MCF 10A (cell line): ENCODE results near the gene CDKN1C. TPM values are rescaled to one million over a fixed set of nuclear protein-coding genes. Genes with fewer than 3 reads are reported as not detected.

ENCODE experiments used
- BruUV-seq: library from RNA; stranded (reverse); fragments of 400-500 nt; replicated peaks from 2 replicates; lab custom pipeline; 2021; lab: Mats Ljungman, UMichigan
- CTCF ChIA-PET: fragments of 300-600 bp; sonication (Branson Sonifier 250); formaldehyde crosslinking; extraction: SDS; loops from one replicate; lab custom pipeline; 2021; ENCODE audit warnings: antibody characterized with exemption, inconsistent platforms; lab: Yijun Ruan, JAX
- POLR2A ChIA-PET: fragments of 300-600, 350-650 bp; sonication (Branson Sonifier 250); formaldehyde crosslinking; extraction: SDS; loops from one replicate; lab custom pipeline; 2020; ENCODE audit warnings: antibody characterized with exemption, inconsistent platforms; lab: Yijun Ruan, JAX
- DNase-seq: peaks from one replicate; pipeline ENCODE4 v3.0.0-alpha.2; 2018; ENCODE audit not compliant: unreplicated experiment
- H3K27ac Mint-ChIP-seq: one replicate; pipeline ENCODE4 v1.8.0; 2022; ENCODE audit warnings: mild to moderate bottlenecking, low read depth, mixed read lengths; ENCODE audit not compliant: unreplicated experiment
- H3K27me3 Mint-ChIP-seq: one replicate; pipeline ENCODE4 v1.8.0; 2022; ENCODE audit warnings: mixed read lengths; ENCODE audit not compliant: insufficient read depth, unreplicated experiment
- H3K36me3 Mint-ChIP-seq: one replicate; pipeline ENCODE4 v1.8.0; 2022; ENCODE audit warnings: mild to moderate bottlenecking, moderate library complexity, mixed read lengths; ENCODE audit not compliant: insufficient read depth, unreplicated experiment
- H3K4me1 Mint-ChIP-seq: one replicate; pipeline ENCODE4 v1.8.0; 2022; ENCODE audit warnings: mixed read lengths; ENCODE audit not compliant: insufficient read depth, unreplicated experiment
- H3K4me3 Mint-ChIP-seq: one replicate; pipeline ENCODE4 v1.8.0; 2022; ENCODE audit warnings: mild to moderate bottlenecking, moderate library complexity, mixed read lengths; ENCODE audit not compliant: unreplicated experiment
- H3K9me3 Mint-ChIP-seq: one replicate; pipeline ENCODE4 v1.8.0; 2022; ENCODE audit warnings: mixed read lengths; ENCODE audit not compliant: unreplicated experiment
- CTCF ChIP-seq: fragments of 200-600 bp; IDR thresholded peaks from one replicate; pipeline ENCODE4 v1.8.0; 2022; ENCODE audit warnings: antibody characterized with exemption, mild to moderate bottlenecking; ENCODE audit not compliant: unreplicated experiment
- intact Hi-C: fragments of 100-400 bp; cut with micrococcal nuclease; formaldehyde crosslinking; loops from 2 replicates; pipeline ENCODE4 v1.14.1; 2022
- total RNA-seq: library from RNA; stranded (reverse); gene quantifications from 2 replicates; pipeline ENCODE4 v1.2.3, GENCODE V29; 2022

Gene CDKN1C
- total RNA-seq, 1 experiment from 2014 or later = 6.9 TPM

- no peak for TF ChIP-seq CTCF
- DNase-seq = no peak
- Mint-ChIP-seq H3K4me3 (no peak overlapping the region), H3K27ac (no peak overlapping the region), H3K36me3 (no peaks in the 10 kb centered on the region), H3K4me1 (peaks cover 17% of the 10 kb centered on the region), H3K9me3 (peaks cover 2% of the 10 kb centered on the region), H3K27me3 (no peaks in the 10 kb centered on the region)
- intact Hi-C loops = no loop called here
- ChIA-PET CTCF (no interaction called here), POLR2A (no interaction called here)
- no TSS peak for BruUV-seq
These were observed 50.9 kb downstream of the CDKN1C start for GRCh38 chr11:2834503-2835273.

GRCh38 chr11:2833716-2834502, 51.7 kb downstream of the CDKN1C start:
- no TSS peak for BruUV-seq
- ChIA-PET CTCF (no interaction called here), POLR2A (no interaction called here)
- no peak for DNase-seq
- Mint-ChIP-seq H3K4me3 (no peak overlapping the region), H3K9me3 (peaks cover 10% of the 10 kb centered on the region), H3K36me3 (no peaks in the 10 kb centered on the region), H3K27me3 (no peaks in the 10 kb centered on the region), H3K4me1 (peaks cover 17% of the 10 kb centered on the region), H3K27ac (no peak overlapping the region)
- no peak for TF ChIP-seq CTCF
- intact Hi-C loops = no loop called here

Other genes starting within 250 kb of the CDKN1C start
- 1.3 and 1.7 TPM in 2 replicates for gene KCNQ1OT1, start 185.8 kb downstream of the CDKN1C start, total RNA-seq
- gene PHLDA2, start 43.6 kb upstream of the CDKN1C start, total RNA-seq = 118 and 135 TPM in 2 replicates
- gene NAP1L4, start 106.6 kb upstream of the CDKN1C start, total RNA-seq = 103 TPM in 2 replicates
- 144 and 150 TPM in 2 replicates for gene CARS1, start 171.6 kb upstream of the CDKN1C start, total RNA-seq